ELR (cell line): ENCODE results near the gene VAV1.

Experiments
- DNase-seq: peaks from one replicate; pipeline ENCODE4 v3.0.0-alpha.2; 2015; ENCODE audit warnings: low read depth

Gene VAV1

GRCh38 chr19:6772028-6772865, at the start of gene VAV1:
TSS of gene VAV1 (plus strand) at chr19:6772708. CDS start at chr19:6772808, 100 bp downstream.
- no peak for DNase-seq

GRCh38 chr19:6723108-6723618, 49.3 kb upstream of the VAV1 start:
- peak; percentile 34 for DNase-seq

GRCh38 chr19:6723738-6724137, 48.8 kb upstream of the VAV1 start:
- DNase-seq: no peak

- DNase-seq: no peak
These were observed 47.6 kb upstream of the VAV1 start for GRCh38 chr19:6724631-6725492.

GRCh38 chr19:6725513-6726231, 46.8 kb upstream of the VAV1 start:
- no peak for DNase-seq

GRCh38 chr19:6728346-6728745, 44.2 kb upstream of the VAV1 start:
- DNase-seq: no peak

- DNase-seq: no peak
These were observed 42.8 kb upstream of the VAV1 start for GRCh38 chr19:6729573-6730152.

GRCh38 chr19:6730153-6730804, 42.2 kb upstream of the VAV1 start:
- peak; percentile 36 for DNase-seq

- no peak for DNase-seq
These were observed 41.4 kb upstream of the VAV1 start for GRCh38 chr19:6730941-6731670.

GRCh38 chr19:6731822-6732221, 40.7 kb upstream of the VAV1 start:
- no peak for DNase-seq

- DNase-seq: no peak
These were observed 39.6 kb upstream of the VAV1 start for GRCh38 chr19:6732803-6733337.

- DNase-seq: no peak
These were observed 39.0 kb upstream of the VAV1 start for GRCh38 chr19:6733338-6734095.

- DNase-seq: no peak
These were observed 38.3 kb upstream of the VAV1 start for GRCh38 chr19:6734096-6734696.

GRCh38 chr19:6735181-6735911, 37.2 kb upstream of the VAV1 start:
- peak; percentile 28 for DNase-seq

GRCh38 chr19:6736169-6736916, 36.2 kb upstream of the VAV1 start:
- peak; percentile 91 for DNase-seq

- no peak for DNase-seq
These were observed 35.6 kb upstream of the VAV1 start for GRCh38 chr19:6736917-6737283.

- DNase-seq: peak; percentile 100
These were observed 35.1 kb upstream of the VAV1 start, which contains the start of gene GPR108 for GRCh38 chr19:6737284-6737872. TSS of gene GPR108 (minus strand) at chr19:6737580. CDS start at chr19:6737576, 4 bp downstream.
